Panc1 (cell line): ENCODE data around the gene CPLANE2. TPM values are rescaled to one million over a fixed set of nuclear protein-coding genes. Genes with fewer than 3 reads are reported as not detected.

Experiments used
- ATAC-seq: fragments of 200-7000 bp; cut with Tn5 transposase; 2 replicates; pipeline ENCODE4 v1.9.1; 2020; ENCODE audit warnings: mild to moderate bottlenecking, moderate library complexity
- BruUV-seq: library from RNA; stranded (reverse); fragments of 400-500 nt; replicated peaks from 2 replicates; lab custom pipeline; 2021; lab: Mats Ljungman, UMichigan
- CTCF ChIA-PET: fragments of 300-600 bp; sonication (Branson Sonifier 250); formaldehyde crosslinking; loops from one replicate; lab custom pipeline; 2022; ENCODE audit warnings: antibody characterized with exemption; lab: Charles Lee
- POLR2A ChIA-PET: fragments of 300-600 bp; sonication (Branson Sonifier 250); formaldehyde crosslinking; loops from one replicate; lab custom pipeline; 2022; ENCODE audit warnings: antibody characterized with exemption; lab: Charles Lee
- DNase-seq: peaks from one replicate; pipeline ENCODE4 v3.0.0-alpha.2; 2010; ENCODE audit warnings: low read depth, low spot score
- H3K27ac ChIP-seq: 2 replicates; pipeline ENCODE4 v1.5.1; 2011; ENCODE audit warnings: mild to moderate bottlenecking, low read length, inconsistent platforms
- H3K27me3 ChIP-seq: fragments of 200-500 bp; sonication (Bioruptor generic); 2 replicates; pipeline ENCODE4 v1.6.0; 2014; ENCODE audit warnings: low read length, inconsistent platforms; ENCODE audit not compliant: control insufficient read depth, insufficient read depth
- H3K36me3 ChIP-seq: fragments of 200-500 bp; sonication (Bioruptor generic); 2 replicates; pipeline ENCODE4 v1.5.1; 2014; ENCODE audit warnings: inconsistent platforms, mild to moderate bottlenecking, low read length, moderate library complexity; ENCODE audit not compliant: control insufficient read depth, insufficient read depth
- H3K4me1 ChIP-seq: 2 replicates; pipeline ENCODE4 v1.5.1; 2011; ENCODE audit warnings: inconsistent platforms, mild to moderate bottlenecking, low read length, moderate library complexity; ENCODE audit not compliant: control insufficient read depth, insufficient read depth
- H3K4me3 ChIP-seq, 2 experiments: 2 replicates each; pipeline ENCODE4 v1.5.1; 2011 to 2012; ENCODE audit warnings: low read depth in 2 of 2, low read length in 2 of 2, mild to moderate bottlenecking in 2 of 2, inconsistent platforms in 1 of 2, moderate library complexity in 1 of 2
- H3K9me3 ChIP-seq: fragments of 200-500 bp; sonication (Bioruptor generic); 2 replicates; pipeline ENCODE4 v1.5.1; 2014; ENCODE audit warnings: low read depth, mild to moderate bottlenecking, inconsistent platforms, low read length, moderate library complexity; ENCODE audit not compliant: control insufficient read depth, insufficient read depth
- CTCF ChIP-seq: fragments of 450-650 bp; IDR thresholded peaks from 2 replicates; pipeline ENCODE4 v1.5.1; 2017; ENCODE audit warnings: mild to moderate bottlenecking
- POLR2AphosphoS5 ChIP-seq: IDR thresholded peaks from 2 replicates; pipeline ENCODE4 v1.6.1; 2012; ENCODE audit warnings: mild to moderate bottlenecking, low read depth, low read length, moderate library complexity
- REST ChIP-seq, 2 experiments: IDR thresholded peaks; 2 replicates each; pipeline ENCODE4 v1.6.1; 2011 to 2012; ENCODE audit warnings: low read depth in 2 of 2, control low read depth in 1 of 2, low read length in 1 of 2, mild to moderate bottlenecking in 1 of 2, moderate library complexity in 1 of 2; ENCODE audit not compliant: insufficient read depth in 1 of 2
- SIN3A ChIP-seq: IDR thresholded peaks from 2 replicates; pipeline ENCODE4 v1.6.1; 2012; ENCODE audit warnings: low read depth, mild to moderate bottlenecking, low read length, moderate library complexity, borderline replicate concordance; ENCODE audit not compliant: insufficient read depth
- TCF7L2 ChIP-seq: IDR thresholded peaks from 2 replicates; pipeline ENCODE4 v1.6.1; 2011; ENCODE audit warnings: mild to moderate bottlenecking, low read depth, low read length, inconsistent platforms
- in situ Hi-C: cut with HindIII; loops from 2 replicates; pipeline ENCODE4 v1.10.0; 2016; ENCODE audit warnings: low sequenced_read_pairs, low pct_unique_long_range_greater_than_20kb
- intact Hi-C: fragments of 100-400 bp; cut with micrococcal nuclease; formaldehyde crosslinking; loops from one replicate; pipeline ENCODE4 v1.10.0; 2022; ENCODE audit not compliant: unreplicated experiment
- total RNA-seq: library from RNA; stranded (reverse); gene quantifications from one replicate; pipeline ENCODE4 v1.2.1, GENCODE V29; 2021; ENCODE audit not compliant: unreplicated experiment

CPLANE2 gene
- total RNA-seq, 1 experiment from 2014 or later = 17.8 TPM

- H3K4me3 ChIP-seq = no peak overlapping the region
- intact Hi-C loops = no loop called here
- H3K9me3 ChIP-seq = no peaks in the 10 kb centered on the region
- H3K36me3 ChIP-seq = peaks cover 14% of the 10 kb centered on the region
- ChIA-PET CTCF (no interaction called here), POLR2A (interaction anchor here (0.6 kb wide), 1 partner anchor 11 kb away, joined by 3 read pairs; no protein-coding TSS in a partner anchor)
- TF ChIP-seq SIN3A (no peak), TCF7L2 (no peak), CTCF (no peak), POLR2AphosphoS5 (no peak), REST (IDR thresholded peaks at IDR 0.05; ENCODE audit: insufficient read depth in 1 of 2, low read depth in 2 of 2, low read length in 1 of 2) (no peak)
- DNase-seq (no peak), ATAC-seq (no peak)
- no TSS peak for BruUV-seq
- peaks cover 6% of the 10 kb centered on the region for H3K4me1 ChIP-seq
- in situ Hi-C loops = no loop called here
- H3K27ac ChIP-seq = no peak overlapping the region; the same call in 1 of the 2 replicates
- no peaks in the 10 kb centered on the region for H3K27me3 ChIP-seq
Measured at GRCh38 chr1:16249596-16250241, 12.7 kb upstream of the CPLANE2 start.

- Histone ChIP-seq H3K9me3 (no peaks in the 10 kb centered on the region), H3K4me1 (peaks cover 6% of the 10 kb centered on the region), H3K36me3 (peaks cover 14% of the 10 kb centered on the region), H3K4me3 (no peak overlapping the region), H3K27me3 (no peaks in the 10 kb centered on the region), H3K27ac (peak overlapping the region; percentile 74; the same call in 1 of the 2 replicates)
- CTCF ChIA-PET = no interaction called here
- POLR2A ChIA-PET = interaction anchor here (0.6 kb wide), 1 partner anchor 10 kb away, joined by 3 read pairs; no protein-coding TSS in a partner anchor
- in situ Hi-C loops = no loop called here
- BruUV-seq = no TSS peak
- DNase-seq (no peak), ATAC-seq (no peak)
- TF ChIP-seq CTCF (no peak), POLR2AphosphoS5 (no peak), REST (IDR thresholded peaks at IDR 0.05; ENCODE audit: insufficient read depth in 1 of 2, low read depth in 2 of 2, low read length in 1 of 2) (no peak), TCF7L2 (no peak), SIN3A (no peak)
- intact Hi-C loops = no loop called here
Measured at GRCh38 chr1:16248603-16249516, 11.9 kb upstream of the CPLANE2 start.
